ENCODE measurements around the gene KCNQ2. TPM values are rescaled to one million over a fixed set of nuclear protein-coding genes. Genes with fewer than 3 reads are reported as not detected.

Gene KCNQ2
- total RNA-seq, 1 donor, result not detected

- DNase-seq (ENCODE audit: low read depth), result no peak
- TF ChIP-seq CTCF (IDR thresholded peaks at IDR 0.05; ENCODE audit: insufficient read depth, low read depth, low read length), result no peak
- H3K4me3 ChIP-seq (ENCODE audit: low read depth, low read length), result no peak overlapping the region
These were observed 36.9 kb downstream of the KCNQ2 start for GRCh38 chr20:63435552-63435951.

- TF ChIP-seq CTCF (IDR thresholded peaks at IDR 0.05; ENCODE audit: insufficient read depth, low read depth, low read length), result peak; percentile 67
- H3K4me3 ChIP-seq (ENCODE audit: low read depth, low read length), result no peak overlapping the region
- DNase-seq (ENCODE audit: low read depth), result peak; percentile 46
These were observed 37.7 kb downstream of the KCNQ2 start for GRCh38 chr20:63434599-63435378.

DNA sequence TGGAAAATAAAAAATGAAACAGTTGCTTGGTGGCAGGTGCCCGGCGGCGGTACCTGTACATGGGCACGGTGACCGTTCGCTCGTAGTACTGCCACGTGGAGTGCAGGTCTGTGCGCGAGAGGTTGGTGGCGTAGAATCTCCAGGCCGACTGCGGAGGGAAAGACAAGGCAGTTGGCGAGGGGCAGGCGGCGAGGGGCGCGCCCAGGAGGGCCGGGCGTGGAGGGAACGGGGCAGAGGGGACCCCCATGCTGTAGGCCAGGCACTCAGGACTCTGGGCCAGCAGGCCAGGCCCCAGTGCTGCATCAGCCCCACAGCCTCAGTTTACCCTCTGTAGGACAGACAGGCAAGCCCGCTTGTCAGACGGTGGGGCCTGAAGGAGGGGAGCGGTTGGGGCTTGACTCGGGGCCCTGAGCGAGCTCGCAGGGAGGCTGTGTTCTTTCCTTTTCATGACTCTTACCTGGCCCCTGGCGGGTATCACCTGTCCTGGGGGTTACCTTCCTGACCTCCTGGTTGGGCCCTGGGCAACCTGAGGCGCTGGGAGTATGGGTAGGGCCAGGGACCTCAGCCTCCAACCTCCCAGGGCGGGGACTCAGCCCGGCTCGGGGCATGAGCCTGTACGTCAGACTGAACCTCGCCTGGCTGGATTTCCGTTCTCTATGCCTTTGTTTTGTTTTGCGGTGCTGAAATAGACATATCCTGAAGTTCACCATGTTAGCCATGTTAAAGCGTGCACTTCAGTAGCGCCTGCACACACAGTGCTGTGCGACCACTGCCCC, 38.5 kb downstream of the KCNQ2 start:
- no peak for DNase-seq (ENCODE audit: low read depth)
- TF ChIP-seq CTCF (IDR thresholded peaks at IDR 0.05; ENCODE audit: insufficient read depth, low read depth, low read length), result no peak
- no peak overlapping the region for H3K4me3 ChIP-seq (ENCODE audit: low read depth, low read length)

- DNase-seq (ENCODE audit: low read depth), result no peak
- TF ChIP-seq CTCF (IDR thresholded peaks at IDR 0.05; ENCODE audit: insufficient read depth, low read depth, low read length), result no peak
- H3K4me3 ChIP-seq (ENCODE audit: low read depth, low read length), result no peak overlapping the region
These were observed 39.1 kb downstream of the KCNQ2 start for GRCh38 chr20:63433351-63433750.

- DNase-seq (ENCODE audit: low read depth), result no peak
- H3K4me3 ChIP-seq (ENCODE audit: low read depth, low read length), result no peak overlapping the region
- no peak for TF ChIP-seq CTCF (IDR thresholded peaks at IDR 0.05; ENCODE audit: insufficient read depth, low read depth, low read length)
These were observed 39.7 kb downstream of the KCNQ2 start for GRCh38 chr20:63432577-63433325.

- H3K4me3 ChIP-seq (ENCODE audit: low read depth, low read length), result no peak overlapping the region
- no peak for TF ChIP-seq CTCF (IDR thresholded peaks at IDR 0.05; ENCODE audit: insufficient read depth, low read depth, low read length)
- DNase-seq (ENCODE audit: low read depth), result no peak
These were observed 40.5 kb downstream of the KCNQ2 start for GRCh38 chr20:63431944-63432343.
